GM18870 (cell line): Measurements from ENCODE around the gene RNF38.
"Not testable (repeated sequence)": the region's sequence is repeated elsewhere in the genome, so short reads cannot be mapped to it uniquely, and the experiment has no call there.

ENCODE experiments used
- ATAC-seq: cut with Tn5 transposase; IDR thresholded peaks from one replicate; pipeline ENCODE4 v1.9.1; 2021; ENCODE audit warnings: moderate library complexity; ENCODE audit not compliant: unreplicated experiment

The RNF38 gene

GRCh38 chr9:36297798-36298197 lies 102.3 kb downstream of the RNF38 start:
- ATAC-seq, result no peak

- ATAC-seq, result not testable (repeated sequence)
Measured at GRCh38 chr9:36294996-36295395, 105.1 kb downstream of the RNF38 start.

- no peak for ATAC-seq
Measured at GRCh38 chr9:36293918-36294317, 106.2 kb downstream of the RNF38 start.

- no peak for ATAC-seq
Measured at GRCh38 chr9:36293171-36293570, 106.9 kb downstream of the RNF38 start.

GRCh38 chr9:36292641-36293040 lies 107.4 kb downstream of the RNF38 start:
- no peak for ATAC-seq

- ATAC-seq, result no peak
Measured at GRCh38 chr9:36290996-36291395, 109.1 kb downstream of the RNF38 start.

GRCh38 chr9:36289836-36290435 lies 110.1 kb downstream of the RNF38 start:
- no peak for ATAC-seq

- no peak for ATAC-seq
Measured at GRCh38 chr9:36288070-36288469, 112.0 kb downstream of the RNF38 start.
